Stimulated activated memory B cell treated with anti-CD40 and anti-IgM and Interleukin-4, amounts not matched to agents 10 μg/mL and 1 μg/mL and 100 μg/mL, for 72 hours (primary cell): ENCODE data around the gene CSNK2A1.
"Not testable (repeated sequence)": the region's sequence is repeated elsewhere in the genome, so short reads cannot be mapped to it uniquely, and the experiment has no call there.

Experiments used
- ATAC-seq: fragments of 150-1000 bp; cut with Tn5 transposase; 2 replicates; pipeline ENCODE4 v1.10.0; 2021
- H3K27ac Mint-ChIP-seq: one replicate; pipeline ENCODE4 v1.8.0; 2022; ENCODE audit warnings: mild to moderate bottlenecking, mixed read lengths
- H3K27me3 Mint-ChIP-seq: one replicate; pipeline ENCODE4 v1.8.0; 2022; ENCODE audit warnings: mixed read lengths
- H3K36me3 Mint-ChIP-seq: one replicate; pipeline ENCODE4 v1.8.0; 2022; ENCODE audit warnings: mixed read lengths
- H3K4me1 Mint-ChIP-seq: one replicate; pipeline ENCODE4 v1.8.0; 2022; ENCODE audit warnings: mixed read lengths
- H3K4me3 Mint-ChIP-seq: one replicate; pipeline ENCODE4 v1.8.0; 2022; ENCODE audit warnings: mild to moderate bottlenecking, moderate library complexity, mixed read lengths
- H3K9me3 Mint-ChIP-seq: one replicate; pipeline ENCODE4 v1.8.0; 2022; ENCODE audit warnings: mixed read lengths

CSNK2A1 gene

DNA sequence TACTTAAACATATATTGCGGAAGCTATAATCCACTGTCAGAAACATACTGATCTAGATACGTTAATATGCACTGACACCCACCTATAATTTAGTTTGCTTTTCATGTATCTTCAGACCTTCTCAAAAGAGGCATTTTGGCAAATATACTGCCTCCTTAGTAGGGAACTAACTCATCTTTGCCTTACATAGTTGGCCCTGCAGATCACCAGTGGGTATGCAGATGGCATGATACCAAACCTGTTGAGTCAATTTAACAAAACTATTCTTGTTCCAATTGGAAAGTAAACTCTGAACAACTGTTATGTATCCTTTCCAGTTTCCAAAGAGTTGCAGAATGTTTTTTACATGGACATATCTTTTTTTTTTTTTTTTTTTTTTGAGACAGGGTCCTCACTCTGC is 45.6 kb downstream of the CSNK2A1 start:
- Mint-ChIP-seq H3K27me3 (no peaks in the 10 kb centered on the region), H3K4me3 (no peak overlapping the region), H3K9me3 (no peaks in the 10 kb centered on the region), H3K27ac (no peak overlapping the region), H3K36me3 (peaks cover 53% of the 10 kb centered on the region), H3K4me1 (no peaks in the 10 kb centered on the region)
- ATAC-seq = no peak

DNA sequence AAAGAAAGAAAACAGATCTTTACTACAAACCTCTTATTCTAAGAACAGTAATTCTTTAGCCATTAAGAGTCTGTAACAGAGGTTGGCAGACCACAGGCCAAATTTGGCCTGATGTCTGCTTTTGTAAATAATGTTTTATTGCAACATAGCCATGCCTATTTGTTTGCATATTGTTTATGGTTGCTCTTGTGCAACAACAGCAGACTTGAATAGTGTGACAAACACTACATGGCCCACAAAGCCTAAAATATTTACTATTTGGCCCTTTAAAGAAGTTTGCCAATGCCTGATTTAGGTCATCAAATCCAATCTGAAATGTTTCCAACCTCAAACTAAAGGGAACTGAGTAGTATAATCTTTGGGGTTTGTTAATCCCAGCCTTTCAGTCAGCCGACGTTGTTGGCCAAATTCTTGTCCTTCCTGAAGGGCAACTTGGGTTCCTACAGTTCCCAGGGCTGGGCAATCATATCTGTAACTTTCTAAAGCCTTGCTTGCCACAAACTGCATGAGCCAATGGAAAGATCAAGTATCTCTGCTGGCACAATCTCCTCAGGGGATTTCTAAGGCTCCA is 47.4 kb downstream of the CSNK2A1 start:
- Mint-ChIP-seq H3K36me3 (peaks cover 53% of the 10 kb centered on the region), H3K4me1 (no peaks in the 10 kb centered on the region), H3K27me3 (no peaks in the 10 kb centered on the region), H3K4me3 (no peak overlapping the region), H3K27ac (no peak overlapping the region), H3K9me3 (no peaks in the 10 kb centered on the region)
- ATAC-seq = no peak

DNA sequence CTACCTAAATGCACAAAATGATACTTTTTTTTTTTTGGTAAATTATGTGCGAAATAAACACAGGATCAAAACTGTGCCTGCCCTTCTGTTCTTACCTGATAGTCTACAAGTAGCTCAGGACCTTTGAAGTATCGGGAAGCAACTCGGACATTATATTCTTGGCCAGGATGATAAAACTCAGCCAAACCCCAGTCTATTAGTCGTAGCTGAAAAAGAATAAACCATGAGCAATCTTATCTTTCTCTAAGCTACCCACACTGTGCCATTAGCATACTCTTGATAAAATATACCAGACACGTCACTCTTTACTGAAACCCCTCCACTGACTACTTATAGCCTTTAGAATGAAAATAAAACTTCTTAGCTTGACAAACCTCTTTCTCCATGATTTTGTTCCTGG is 51.4 kb downstream of the CSNK2A1 start:
- Mint-ChIP-seq H3K9me3 (no peaks in the 10 kb centered on the region), H3K36me3 (peaks cover 53% of the 10 kb centered on the region), H3K27ac (no peak overlapping the region), H3K27me3 (no peaks in the 10 kb centered on the region), H3K4me1 (no peaks in the 10 kb centered on the region), H3K4me3 (no peak overlapping the region)
- no peak for ATAC-seq

DNA sequence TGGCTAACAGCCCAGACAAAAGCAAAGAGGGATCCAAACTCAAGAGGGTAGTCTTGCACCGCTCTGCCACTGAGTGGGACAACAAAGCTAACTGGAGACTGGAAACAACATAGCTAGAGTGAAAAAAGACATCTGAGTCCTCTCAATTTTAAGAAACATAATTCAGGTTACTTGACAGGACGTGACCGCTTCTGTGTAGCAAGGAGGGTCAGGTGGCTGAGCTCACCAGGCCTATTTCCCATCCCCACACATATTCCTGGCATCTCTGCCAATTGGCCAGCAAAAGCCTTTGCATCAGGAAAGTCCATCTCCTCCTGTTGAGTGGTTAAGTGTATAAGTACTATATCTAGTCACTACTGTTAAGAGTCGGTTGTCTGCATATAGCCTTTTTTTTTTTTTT is 55.9 kb downstream of the CSNK2A1 start:
- no peaks in the 10 kb centered on the region for H3K9me3 Mint-ChIP-seq
- H3K27me3 Mint-ChIP-seq = no peaks in the 10 kb centered on the region
- no peaks in the 10 kb centered on the region for H3K4me1 Mint-ChIP-seq
- no peak for ATAC-seq
- H3K4me3 Mint-ChIP-seq = no peak overlapping the region
- H3K27ac Mint-ChIP-seq = no peak overlapping the region
- H3K36me3 Mint-ChIP-seq = peaks cover 50% of the 10 kb centered on the region

DNA sequence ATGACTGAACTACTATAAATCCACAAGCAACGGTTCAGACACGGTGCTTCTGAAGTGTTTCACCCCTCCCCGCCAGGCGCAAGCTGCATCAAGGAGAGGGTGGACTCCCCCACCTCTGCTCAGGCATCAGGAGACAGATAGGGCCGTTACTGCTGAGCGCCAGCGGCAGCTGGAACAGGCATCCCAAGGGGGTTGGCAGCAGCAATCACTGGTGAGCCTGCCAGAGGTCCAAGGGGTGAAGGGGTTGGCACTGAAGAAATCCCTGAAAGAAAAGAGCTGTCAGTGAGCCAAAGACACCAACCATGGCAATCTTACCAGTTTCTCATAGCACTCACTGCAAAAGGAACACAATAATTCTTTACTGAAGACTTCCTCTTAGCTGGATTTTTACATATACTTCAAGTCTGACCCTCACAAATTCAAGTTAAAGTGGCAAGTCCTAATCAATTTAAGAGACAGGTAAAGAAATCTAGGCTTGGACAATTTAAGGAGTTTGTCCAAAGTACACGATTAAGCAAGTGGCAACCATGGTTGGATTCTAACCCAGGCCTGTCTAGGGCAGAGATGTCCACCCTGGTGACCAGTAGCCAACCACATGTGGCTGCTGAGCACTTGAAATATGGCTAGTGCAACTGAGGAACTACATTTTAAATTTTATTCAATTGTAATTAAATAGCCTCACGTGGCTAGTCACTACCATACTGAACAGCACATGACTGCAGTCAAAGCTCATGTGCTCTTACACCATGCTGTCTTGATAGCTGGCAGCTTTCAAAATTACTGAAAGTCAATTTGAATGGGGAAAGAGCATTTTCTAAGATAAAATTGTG is 59.6 kb downstream of the CSNK2A1 start:
- peaks cover 57% of the 10 kb centered on the region for H3K36me3 Mint-ChIP-seq
- H3K27ac Mint-ChIP-seq = no peak overlapping the region
- peaks cover 4% of the 10 kb centered on the region for H3K4me1 Mint-ChIP-seq
- no peaks in the 10 kb centered on the region for H3K27me3 Mint-ChIP-seq
- no peak overlapping the region for H3K4me3 Mint-ChIP-seq
- no peaks in the 10 kb centered on the region for H3K9me3 Mint-ChIP-seq
- ATAC-seq = no peak

DNA sequence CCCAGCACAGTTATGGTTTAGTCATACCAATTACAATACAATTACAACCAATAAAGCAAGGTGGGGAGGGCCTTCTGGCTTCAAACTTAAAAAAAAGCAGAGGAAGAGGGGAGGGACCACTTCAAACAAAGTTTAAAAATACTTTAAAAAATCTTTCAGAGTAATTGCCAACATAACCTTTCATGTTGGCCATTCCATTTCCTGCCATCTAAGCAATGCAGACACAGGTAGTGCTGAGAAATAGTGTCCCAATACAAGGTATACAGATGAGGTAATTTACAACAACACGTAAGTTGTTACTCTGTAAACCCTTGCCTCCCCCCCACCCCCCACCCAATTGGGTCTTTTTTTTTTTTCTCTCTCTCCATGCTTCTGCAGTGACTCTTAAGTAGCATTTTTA is 62.4 kb downstream of the CSNK2A1 start:
- H3K4me3 Mint-ChIP-seq = no peak overlapping the region
- no peak for ATAC-seq
- no peaks in the 10 kb centered on the region for H3K9me3 Mint-ChIP-seq
- H3K36me3 Mint-ChIP-seq = peaks cover 51% of the 10 kb centered on the region
- no peaks in the 10 kb centered on the region for H3K27me3 Mint-ChIP-seq
- H3K4me1 Mint-ChIP-seq = peaks cover 8% of the 10 kb centered on the region
- H3K27ac Mint-ChIP-seq = no peak overlapping the region

DNA sequence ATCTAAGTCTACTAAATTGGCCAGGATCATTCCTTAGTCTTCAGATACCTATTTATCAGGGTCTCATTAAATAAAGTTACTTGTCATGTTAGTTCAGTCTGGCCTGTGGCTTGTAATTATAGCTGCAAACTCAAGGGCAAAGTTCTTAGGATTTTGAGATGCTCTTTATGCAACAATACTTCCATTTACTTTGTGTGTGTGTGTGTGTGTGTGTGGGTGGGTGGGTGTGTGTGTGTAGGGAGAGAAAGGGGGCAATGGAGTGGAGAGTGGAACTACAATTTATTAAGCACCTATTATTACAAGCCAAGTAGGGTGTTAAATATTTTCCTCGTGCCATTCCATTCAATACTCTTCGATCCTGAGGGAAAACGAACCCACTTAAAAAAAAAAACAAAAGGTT is 63.5 kb downstream of the CSNK2A1 start:
- Mint-ChIP-seq H3K4me1 (peaks cover 8% of the 10 kb centered on the region), H3K27ac (no peak overlapping the region), H3K4me3 (no peak overlapping the region), H3K27me3 (no peaks in the 10 kb centered on the region), H3K9me3 (no peaks in the 10 kb centered on the region), H3K36me3 (peaks cover 48% of the 10 kb centered on the region)
- ATAC-seq = no peak

DNA sequence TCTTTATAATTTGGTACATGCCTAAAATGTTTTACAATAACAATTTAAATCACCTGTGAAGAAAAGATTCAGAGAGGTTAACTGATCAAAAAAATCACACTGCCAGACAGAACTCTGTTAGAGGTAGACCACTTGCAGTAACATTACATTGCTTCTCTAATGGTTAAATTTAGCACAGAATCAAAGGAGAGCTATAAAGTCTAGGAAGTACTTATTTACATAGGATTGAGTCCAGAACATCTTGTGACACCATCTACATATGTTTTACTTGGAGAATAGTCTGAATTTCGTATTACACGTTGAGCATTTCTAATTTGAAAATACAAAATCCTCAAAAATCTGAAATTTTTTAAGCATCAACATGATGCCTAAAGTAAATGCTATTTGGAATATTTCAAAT is 64.1 kb downstream of the CSNK2A1 start:
- H3K27me3 Mint-ChIP-seq = no peaks in the 10 kb centered on the region
- H3K4me1 Mint-ChIP-seq = peaks cover 8% of the 10 kb centered on the region
- no peak overlapping the region for H3K4me3 Mint-ChIP-seq
- no peak overlapping the region for H3K27ac Mint-ChIP-seq
- H3K36me3 Mint-ChIP-seq = peaks cover 42% of the 10 kb centered on the region
- H3K9me3 Mint-ChIP-seq = no peaks in the 10 kb centered on the region
- no peak for ATAC-seq

DNA sequence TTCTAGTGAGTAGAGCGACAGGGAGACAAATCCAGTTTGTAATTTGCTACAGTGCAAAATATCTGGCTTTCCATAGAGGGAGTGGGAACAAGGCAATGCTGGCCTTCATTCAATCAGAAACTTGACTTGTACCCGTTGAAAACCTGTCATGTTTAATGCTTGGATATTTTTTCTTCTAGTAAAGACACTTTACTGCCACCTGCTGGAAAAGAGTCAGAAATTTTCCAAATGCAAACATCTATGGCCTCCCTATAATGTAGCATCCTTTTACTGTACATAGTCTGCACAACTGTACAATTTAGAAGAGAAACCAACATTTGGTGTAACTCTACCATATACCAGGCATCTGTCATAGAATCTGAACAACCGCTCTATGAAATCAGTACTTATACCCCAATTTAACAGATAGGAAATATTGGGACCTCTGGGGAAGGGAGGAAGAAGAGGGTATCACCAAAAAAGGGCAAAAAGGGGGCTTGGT is 64.6 kb downstream of the CSNK2A1 start:
- ATAC-seq = peak; percentile 54
- peaks cover 40% of the 10 kb centered on the region for H3K36me3 Mint-ChIP-seq
- H3K27me3 Mint-ChIP-seq = no peaks in the 10 kb centered on the region
- peaks cover 8% of the 10 kb centered on the region for H3K4me1 Mint-ChIP-seq
- no peaks in the 10 kb centered on the region for H3K9me3 Mint-ChIP-seq
- no peak overlapping the region for H3K27ac Mint-ChIP-seq
- no peak overlapping the region for H3K4me3 Mint-ChIP-seq

DNA sequence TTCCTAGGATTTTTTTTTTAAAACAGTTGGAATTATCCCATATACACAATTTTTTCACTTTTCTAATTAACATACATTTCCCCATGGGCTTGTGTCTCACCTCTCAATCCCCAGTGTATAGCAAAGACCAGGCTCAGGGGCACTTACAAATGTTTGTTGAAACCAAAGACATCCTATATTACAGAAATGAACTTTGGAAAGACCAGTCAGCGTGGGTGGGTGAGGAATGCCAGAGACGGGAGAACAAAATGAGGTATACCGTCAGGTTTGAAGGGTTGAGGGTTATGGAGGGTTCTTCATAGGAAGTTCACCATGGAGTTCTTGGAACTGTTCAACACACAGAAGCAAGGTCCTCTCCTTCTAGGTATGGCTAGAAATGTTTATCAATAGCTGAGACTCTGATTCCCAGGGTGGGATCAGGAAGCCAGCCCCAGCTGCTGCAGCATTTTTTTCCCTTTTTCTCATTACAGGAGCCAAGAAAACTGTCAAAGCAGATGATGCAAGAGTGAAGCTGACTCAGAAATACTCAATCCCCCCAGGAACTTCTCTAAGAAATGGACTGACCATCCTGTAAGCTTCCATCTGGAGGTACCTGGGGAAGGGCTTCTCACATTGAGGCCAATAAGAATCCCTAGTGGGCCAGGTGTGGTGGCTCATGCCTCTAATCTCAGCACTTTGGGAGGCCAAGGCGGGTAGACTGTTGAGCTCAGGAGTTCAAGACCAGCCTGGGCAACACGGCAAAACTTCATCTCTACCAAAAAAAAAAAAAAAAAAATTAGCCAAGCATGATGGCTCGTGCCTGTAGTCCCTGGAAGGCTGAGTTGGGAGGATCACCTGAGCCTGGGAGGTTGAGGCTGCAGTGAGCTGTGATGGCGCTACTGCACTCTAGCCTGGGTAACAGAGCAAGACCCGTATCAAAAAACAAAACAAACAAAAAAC is 65.3 kb downstream of the CSNK2A1 start:
- Mint-ChIP-seq H3K4me3 (no peak overlapping the region), H3K4me1 (peaks cover 12% of the 10 kb centered on the region), H3K27ac (no peak overlapping the region), H3K36me3 (peaks cover 38% of the 10 kb centered on the region), H3K9me3 (no peaks in the 10 kb centered on the region), H3K27me3 (no peaks in the 10 kb centered on the region)
- ATAC-seq = no peak

DNA sequence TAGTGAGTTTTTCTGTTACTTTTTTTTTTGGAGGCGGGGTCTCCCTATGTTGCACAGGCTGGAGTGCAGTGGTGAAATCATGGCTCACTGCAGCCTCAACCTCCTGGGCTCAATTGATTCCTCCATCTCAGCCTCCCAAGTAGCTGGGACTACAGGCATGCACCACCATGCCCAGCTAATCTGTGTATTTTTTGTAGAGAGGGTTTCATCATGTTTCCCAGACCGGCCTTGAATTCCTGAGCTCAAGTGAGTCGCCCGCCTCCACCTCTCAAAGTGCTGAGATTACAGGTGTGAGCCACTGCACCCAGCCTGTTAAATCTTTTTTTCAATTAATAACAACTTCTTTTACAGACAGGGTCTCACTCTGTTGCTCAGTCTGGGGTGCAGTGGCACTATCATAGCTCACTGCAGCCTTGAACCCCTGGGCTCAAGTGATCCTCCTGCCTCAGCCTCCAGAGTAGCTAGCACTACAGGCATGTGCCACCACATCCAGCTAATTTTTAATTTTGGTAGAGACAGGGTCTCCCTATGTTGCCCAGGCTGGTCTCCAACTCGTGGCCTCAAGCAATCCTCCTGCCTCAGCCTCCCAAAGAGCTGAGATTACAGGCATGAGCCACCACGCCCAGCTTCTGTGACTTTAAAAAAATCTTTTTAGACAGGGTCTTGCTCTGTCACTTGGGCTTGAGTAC is 66.9 kb downstream of the CSNK2A1 start:
- H3K27me3 Mint-ChIP-seq, H3K4me3 Mint-ChIP-seq, ATAC-seq, H3K9me3 Mint-ChIP-seq, H3K27ac Mint-ChIP-seq: not testable (repeated sequence)
- Mint-ChIP-seq H3K36me3 (peaks cover 28% of the 10 kb centered on the region), H3K4me1 (peaks cover 19% of the 10 kb centered on the region)

DNA sequence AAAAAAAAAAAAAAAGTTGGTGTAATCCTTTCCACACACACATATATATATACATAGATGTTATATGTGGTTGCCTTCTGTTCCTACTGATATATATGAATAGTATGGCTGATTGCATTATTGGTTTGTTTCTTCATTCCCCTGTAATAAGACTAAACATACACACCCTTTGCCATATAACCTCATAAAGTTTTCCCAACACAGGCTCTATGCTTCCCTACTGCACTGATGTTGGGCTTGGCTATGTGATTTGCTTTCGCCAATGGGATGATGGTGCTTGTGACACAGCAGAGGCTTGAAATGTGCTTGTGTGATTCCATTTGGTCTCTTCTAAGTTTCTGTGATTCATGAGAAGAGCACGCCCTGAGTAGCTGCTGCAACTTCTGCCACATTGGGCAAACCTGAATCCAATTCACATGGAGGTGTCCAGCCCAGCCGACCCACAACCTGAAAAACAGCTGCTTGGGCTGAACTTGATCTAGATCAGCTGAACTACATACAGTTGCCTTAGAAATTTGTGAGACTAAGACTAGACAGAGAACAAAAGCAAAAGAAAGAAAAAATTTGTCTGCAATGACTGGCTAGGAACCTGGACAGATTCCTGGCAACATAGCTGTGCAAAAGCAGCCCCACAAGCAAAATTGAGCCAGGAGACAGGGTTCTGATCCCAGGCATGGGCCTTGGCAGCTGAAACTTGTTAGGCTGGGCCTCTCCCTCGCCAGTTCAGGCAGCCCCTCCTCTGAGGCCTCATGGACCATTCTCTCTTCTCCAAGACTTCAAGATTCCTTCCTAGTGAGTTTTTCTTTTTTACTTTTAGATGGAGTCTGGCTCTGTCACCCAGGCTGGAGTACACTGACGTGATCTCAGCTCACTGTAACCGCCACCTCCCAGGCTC is 67.9 kb downstream of the CSNK2A1 start:
- ATAC-seq = no peak
- Mint-ChIP-seq H3K36me3 (peaks cover 25% of the 10 kb centered on the region), H3K4me3 (no peak overlapping the region), H3K27ac (no peak overlapping the region), H3K4me1 (peaks cover 19% of the 10 kb centered on the region), H3K27me3 (no peaks in the 10 kb centered on the region), H3K9me3 (no peaks in the 10 kb centered on the region)

DNA sequence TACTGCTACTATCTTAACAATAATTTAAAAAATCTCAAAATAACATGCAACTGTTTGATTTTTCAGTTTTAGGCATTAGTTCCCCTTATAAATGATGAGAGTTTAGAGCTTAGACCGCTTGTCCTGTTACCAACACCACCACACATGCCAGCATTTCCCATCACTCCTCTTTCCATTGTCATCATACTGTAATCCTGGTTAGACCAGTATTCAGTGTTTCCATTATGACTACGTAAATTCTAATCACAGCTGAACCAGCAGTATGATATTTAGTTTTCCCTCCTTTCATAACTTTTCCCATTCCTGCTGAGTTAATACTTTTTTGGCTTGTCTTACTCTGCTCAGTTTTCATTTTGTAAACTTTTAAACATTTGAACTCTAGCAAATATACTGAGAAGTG is 69.0 kb downstream of the CSNK2A1 start:
- Mint-ChIP-seq H3K9me3 (no peaks in the 10 kb centered on the region), H3K27ac (no peak overlapping the region), H3K4me1 (peaks cover 19% of the 10 kb centered on the region), H3K4me3 (no peak overlapping the region), H3K36me3 (peaks cover 19% of the 10 kb centered on the region), H3K27me3 (no peaks in the 10 kb centered on the region)
- no peak for ATAC-seq

DNA sequence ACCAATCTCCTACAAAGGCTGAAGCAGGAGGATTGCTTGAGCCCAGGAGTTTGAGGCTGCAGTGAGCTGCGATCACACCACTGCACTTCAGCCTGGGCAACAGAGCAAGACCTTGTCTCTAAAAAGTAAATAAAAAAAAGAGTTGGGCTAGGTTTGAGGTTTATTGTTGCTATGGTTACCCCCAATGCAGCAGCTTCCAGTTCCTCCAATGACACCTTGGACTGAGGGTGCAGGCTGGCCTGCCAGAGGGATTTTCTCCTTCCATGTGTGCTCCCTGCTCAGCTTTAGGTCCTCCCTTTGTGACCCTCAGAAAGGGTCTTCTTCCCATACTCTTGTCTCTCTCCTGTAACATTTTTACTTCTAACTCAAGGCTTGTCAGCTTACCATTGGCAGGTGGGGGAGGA is 70.7 kb downstream of the CSNK2A1 start:
- Mint-ChIP-seq H3K4me1 (peaks cover 11% of the 10 kb centered on the region), H3K27me3 (peaks cover 15% of the 10 kb centered on the region), H3K27ac (no peak overlapping the region), H3K9me3 (no peaks in the 10 kb centered on the region), H3K4me3 (no peak overlapping the region), H3K36me3 (peaks cover 10% of the 10 kb centered on the region)
- no peak for ATAC-seq
